A172 (cell line): Measurements from ENCODE around the gene GABARAPL2. TPM values are rescaled to one million over a fixed set of nuclear protein-coding genes. Genes with fewer than 3 reads are reported as not detected.
A peak's percentile ranks its signal among the peaks of the same experiment; 100 is the strongest.
"Not testable (repeated sequence)": the region's sequence is repeated elsewhere in the genome, so short reads cannot be mapped to it uniquely, and the experiment has no call there.

Source experiments
- DNase-seq: peaks from one replicate; pipeline ENCODE4 v3.0.0-alpha.2; 2015; ENCODE audit warnings: low spot score
- total RNA-seq: library from RNA; depleted of rRNA; stranded (reverse); fragments of >200 nt; shearing (Covaris generic); gene quantifications from 2 replicates; pipeline ENCODE4 v1.2.3, GENCODE V29; 2014; rRNA removed

GABARAPL2 gene
- total RNA-seq = 98.1 and 115 TPM in 2 replicates

- peak; percentile 62 for DNase-seq
These were observed at the start of gene GABARAPL2 for GRCh38 chr16:75566040-75566757. Gene GABARAPL2 (plus strand): TSS chr16:75566379. CDS start chr16:75566487, 108 bp downstream.

- DNase-seq = no peak
These were observed 47.0 kb upstream of the GABARAPL2 start for GRCh38 chr16:75519175-75519574.

GRCh38 chr16:75526032-75526790, 40.0 kb upstream of the GABARAPL2 start:
- DNase-seq = no peak

GRCh38 chr16:75527825-75528299, 38.3 kb upstream of the GABARAPL2 start:
- no peak for DNase-seq

GRCh38 chr16:75529056-75529905, 36.9 kb upstream of the GABARAPL2 start:
- DNase-seq = no peak

- no peak for DNase-seq
These were observed 36.2 kb upstream of the GABARAPL2 start for GRCh38 chr16:75529959-75530358.

GRCh38 chr16:75532142-75532765, 33.9 kb upstream of the GABARAPL2 start:
- DNase-seq = no peak

- no peak for DNase-seq
These were observed 33.4 kb upstream of the GABARAPL2 start for GRCh38 chr16:75532791-75533190.

GRCh38 chr16:75534560-75535205, 31.5 kb upstream of the GABARAPL2 start:
- no peak for DNase-seq

- no peak for DNase-seq
These were observed 30.9 kb upstream of the GABARAPL2 start for GRCh38 chr16:75535211-75535843.

GRCh38 chr16:75535901-75536300, 30.3 kb upstream of the GABARAPL2 start, which contains the start of gene CHST5:
Gene CHST5 (minus strand): TSS chr16:75536108. CDS start chr16:75530384, 5,724 bp downstream.
- no peak for DNase-seq

GRCh38 chr16:75537776-75538175, 28.4 kb upstream of the GABARAPL2 start:
- no peak for DNase-seq

- DNase-seq = not testable (repeated sequence)
These were observed 27.2 kb upstream of the GABARAPL2 start for GRCh38 chr16:75538882-75539565.

- no peak for DNase-seq
These were observed 24.9 kb upstream of the GABARAPL2 start for GRCh38 chr16:75541236-75541635.

- not testable (repeated sequence) for DNase-seq
These were observed 23.7 kb upstream of the GABARAPL2 start for GRCh38 chr16:75542462-75542861.

- DNase-seq = not testable (repeated sequence)
These were observed 20.3 kb upstream of the GABARAPL2 start for GRCh38 chr16:75545879-75546278.

GRCh38 chr16:75546293-75546692, 19.9 kb upstream of the GABARAPL2 start:
- DNase-seq = no peak

GRCh38 chr16:75548456-75548855, 17.7 kb upstream of the GABARAPL2 start:
- not testable (repeated sequence) for DNase-seq

GRCh38 chr16:75550211-75550662, 15.9 kb upstream of the GABARAPL2 start:
- DNase-seq = peak; percentile 91

GRCh38 chr16:75552951-75553350, 13.2 kb upstream of the GABARAPL2 start:
- DNase-seq = no peak
